Psoas muscle (tissue), 8 donors: Measurements from ENCODE around the gene PPFIBP2. TPM values are rescaled to one million over a fixed set of nuclear protein-coding genes. Genes with fewer than 3 reads are reported as not detected.

ENCODE experiments used
- ATAC-seq, 4 donors: fragments of 200-7000 bp; cut with Tn5 transposase; one replicate each; pipeline ENCODE4 v1.9.1; 2020; ENCODE audit warnings: moderate library complexity in 3 of 4, mild to moderate bottlenecking in 2 of 4
- DNase-seq, 2 donors: peaks; one replicate each; pipeline ENCODE4 v3.0.0-alpha.2; 2020
- H3K27ac ChIP-seq: fragments of 200-600 bp; one replicate; pipeline ENCODE4 v1.8.0; 2022
- H3K27me3 ChIP-seq, 3 donors: fragments of 200-600 bp in 1 of 3; one replicate each; pipeline versions ENCODE4 v1.6.1 to v1.8.0; 2013 to 2022; ENCODE audit warnings: low read length in 2 of 3, mild to moderate bottlenecking in 2 of 3, moderate library complexity in 1 of 3; ENCODE audit not compliant: insufficient read depth in 3 of 3
- H3K36me3 ChIP-seq, 2 donors: fragments of 200-600 bp in 1 of 2; one replicate each; pipeline versions ENCODE4 v1.6.1 to v1.8.0; 2013 to 2022; ENCODE audit warnings: low read depth in 1 of 2, mild to moderate bottlenecking in 1 of 2, moderate library complexity in 1 of 2; ENCODE audit not compliant: insufficient read depth in 1 of 2
- H3K4me1 ChIP-seq: fragments of 200-600 bp; one replicate; pipeline ENCODE4 v1.8.0; 2022
- H3K4me3 ChIP-seq: fragments of 200-600 bp; one replicate; pipeline ENCODE4 v1.8.0; 2022; ENCODE audit warnings: mild to moderate bottlenecking
- H3K9me3 ChIP-seq: fragments of 200-600 bp; one replicate; pipeline ENCODE4 v1.8.0; 2022
- WGBS, 3 donors: extraction: QIAGEN DNeasy Blood & Tissue Kit; methylation state at CpG; one replicate each; pipeline versions ENCODE4 v1.1.6 to v1.1.7; 2013; 5-methylcytosine and 5-hydroxymethylcytosine counted together
- intact Hi-C, 2 donors: fragments of 100-400 bp; cut with DNase I; formaldehyde crosslinking; loops; one replicate each; pipeline versions ENCODE4 v1.11.0 to v1.14.2; 2022
- polyA plus RNA-seq, 3 donors: library from polyadenylated mRNA; stranded (reverse); fragments of 200-250 nt; gene quantifications; one replicate each; pipeline ENCODE4 v1.2.3, GENCODE V29; 2013
- total RNA-seq, 4 donors: library from RNA; stranded (reverse); fragmentation: NEBNext Ultra II Directional in 2 of 4; extraction: Animal tissue kit (Norgen Biotek cat#: 25700) in 2 of 4; gene quantifications; one replicate each; pipeline versions ENCODE4 v1.2.1 to v1.2.4, GENCODE V29; 2021 to 2023
- TF ChIP-seq, protein P1 (sequence below): fragments of 200-600 bp; IDR thresholded peaks from one replicate; pipeline ENCODE4 v1.8.0; 2022; ENCODE audit warnings: antibody characterized with exemption
- donor health status: healthy with polysubstance abuse.
- donor health status: DM: no; HTN: no; CAD: no; lungs with moderate emphysema.
- donor health status: Bipolar disorder and iron deficiency.
- donor health status: healthy.
- donor health status: DM: yes; HTN: yes; CAD: no.
- donor health status: DM: no; HTN: no; CAD: no.
- donor health status: DM: no; HTN: no; CAD: no.
- donor health status: DM: yes; HTN: yes; CAD: no.

PPFIBP2 gene
- total and polyA plus RNA-seq, 7 donors: 7.4 to 54.8 (median 19.7) TPM

DNA sequence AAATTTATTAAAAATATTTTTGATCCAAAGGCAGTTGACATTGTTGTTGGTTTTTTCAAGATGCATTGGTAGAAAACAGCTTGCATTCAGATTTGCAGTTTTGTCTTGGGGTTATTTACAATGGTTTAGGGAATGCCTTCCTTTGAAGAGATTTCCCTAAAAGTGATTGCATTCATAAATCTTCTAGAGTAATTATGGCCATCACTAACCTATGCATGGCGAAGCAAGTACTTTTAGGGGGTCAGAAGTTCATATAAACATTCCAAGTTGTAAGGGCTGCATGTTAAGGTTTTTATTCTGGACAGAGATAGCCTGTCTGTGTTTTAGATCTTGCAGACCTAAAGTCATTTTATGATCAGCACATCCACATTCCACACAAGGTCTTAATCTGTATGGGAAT is 53.5 kb downstream of the PPFIBP2 start:
- Histone ChIP-seq H3K4me1 (peaks cover 14% of the 10 kb centered on the region), H3K9me3 (no peaks in the 10 kb centered on the region), H3K27ac (no peak overlapping the region), H3K36me3 (peaks cover 4 to 22% of the 10 kb centered on the region in 2 donors), H3K4me3 (no peak overlapping the region), H3K27me3 (no peaks in the 10 kb centered on the region)
- no peak for DNase-seq
- ATAC-seq: no peak
- TF ChIP-seq, protein P1, sequence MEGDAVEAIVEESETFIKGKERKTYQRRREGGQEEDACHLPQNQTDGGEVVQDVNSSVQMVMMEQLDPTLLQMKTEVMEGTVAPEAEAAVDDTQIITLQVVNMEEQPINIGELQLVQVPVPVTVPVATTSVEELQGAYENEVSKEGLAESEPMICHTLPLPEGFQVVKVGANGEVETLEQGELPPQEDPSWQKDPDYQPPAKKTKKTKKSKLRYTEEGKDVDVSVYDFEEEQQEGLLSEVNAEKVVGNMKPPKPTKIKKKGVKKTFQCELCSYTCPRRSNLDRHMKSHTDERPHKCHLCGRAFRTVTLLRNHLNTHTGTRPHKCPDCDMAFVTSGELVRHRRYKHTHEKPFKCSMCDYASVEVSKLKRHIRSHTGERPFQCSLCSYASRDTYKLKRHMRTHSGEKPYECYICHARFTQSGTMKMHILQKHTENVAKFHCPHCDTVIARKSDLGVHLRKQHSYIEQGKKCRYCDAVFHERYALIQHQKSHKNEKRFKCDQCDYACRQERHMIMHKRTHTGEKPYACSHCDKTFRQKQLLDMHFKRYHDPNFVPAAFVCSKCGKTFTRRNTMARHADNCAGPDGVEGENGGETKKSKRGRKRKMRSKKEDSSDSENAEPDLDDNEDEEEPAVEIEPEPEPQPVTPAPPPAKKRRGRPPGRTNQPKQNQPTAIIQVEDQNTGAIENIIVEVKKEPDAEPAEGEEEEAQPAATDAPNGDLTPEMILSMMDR: no peak
- WGBS, 3 donors: 72 to 94% (median 92%) methylated on average over 1 of the region's 1 CpG
- intact Hi-C loops: loop anchor here in 1 of 2 donors (5.0 kb wide), 1 partner anchor 100 kb away; no protein-coding TSS in a partner anchor

DNA sequence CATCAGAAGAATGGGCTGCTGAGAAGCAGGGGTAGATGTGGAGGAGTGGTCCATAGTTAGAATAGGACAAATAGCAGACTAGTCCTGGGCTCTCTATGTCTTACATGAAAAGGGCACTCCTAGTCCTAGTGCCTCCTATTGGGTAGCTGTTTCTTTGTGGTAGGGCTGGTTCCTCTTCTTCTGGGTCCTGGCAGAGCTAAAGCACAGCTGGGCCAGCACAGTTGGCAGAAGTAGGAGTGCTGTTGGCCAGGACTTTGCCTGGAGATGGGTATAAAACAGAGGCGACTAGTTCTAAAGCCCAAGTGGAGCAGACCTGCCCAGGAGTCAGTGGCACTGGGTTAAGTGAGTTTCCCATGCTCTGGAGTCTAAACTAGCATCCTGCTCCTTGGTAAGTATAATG is 55.2 kb downstream of the PPFIBP2 start:
- Histone ChIP-seq H3K27ac (peak overlapping the region; percentile 9), H3K4me1 (peaks cover 21% of the 10 kb centered on the region), H3K27me3 (no peaks in the 10 kb centered on the region), H3K36me3 (peaks cover 4 to 22% of the 10 kb centered on the region in 2 donors), H3K9me3 (no peaks in the 10 kb centered on the region), H3K4me3 (no peak overlapping the region)
- TF ChIP-seq, protein P1: no peak
- intact Hi-C loops: loop anchor here in 1 of 2 donors (5.0 kb wide), 1 partner anchor 98 kb away; no protein-coding TSS in a partner anchor
- DNase-seq (no peak), ATAC-seq (no peak)
- WGBS, 3 donors: 19 to 45% (median 28%) methylated on average over 1 of the region's 1 CpG

DNA sequence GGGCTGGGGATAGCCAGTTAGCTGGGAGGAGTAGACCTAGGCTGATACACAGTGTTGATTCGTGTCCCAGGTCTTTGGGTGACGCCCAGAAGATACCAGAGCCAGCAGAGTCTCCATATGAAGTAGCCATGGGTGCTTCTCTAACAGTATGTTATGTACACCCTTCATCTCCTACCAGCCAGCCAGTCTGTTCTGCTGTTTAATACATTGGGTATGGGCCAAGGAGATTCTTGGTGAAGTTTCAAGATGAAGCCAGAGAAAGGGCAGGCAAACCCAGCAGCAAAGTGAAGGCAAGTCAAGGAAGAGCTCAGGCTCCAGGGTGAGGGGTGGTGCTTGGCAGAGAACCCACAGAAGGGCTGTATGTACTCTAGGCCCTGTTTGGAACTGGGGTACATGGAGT is 56.4 kb downstream of the PPFIBP2 start:
- no peak overlapping the region for H3K27ac ChIP-seq
- 32 to 55% (median 35%) methylated on average over 2 of the region's 2 CpGs for WGBS, 3 donors

DNA sequence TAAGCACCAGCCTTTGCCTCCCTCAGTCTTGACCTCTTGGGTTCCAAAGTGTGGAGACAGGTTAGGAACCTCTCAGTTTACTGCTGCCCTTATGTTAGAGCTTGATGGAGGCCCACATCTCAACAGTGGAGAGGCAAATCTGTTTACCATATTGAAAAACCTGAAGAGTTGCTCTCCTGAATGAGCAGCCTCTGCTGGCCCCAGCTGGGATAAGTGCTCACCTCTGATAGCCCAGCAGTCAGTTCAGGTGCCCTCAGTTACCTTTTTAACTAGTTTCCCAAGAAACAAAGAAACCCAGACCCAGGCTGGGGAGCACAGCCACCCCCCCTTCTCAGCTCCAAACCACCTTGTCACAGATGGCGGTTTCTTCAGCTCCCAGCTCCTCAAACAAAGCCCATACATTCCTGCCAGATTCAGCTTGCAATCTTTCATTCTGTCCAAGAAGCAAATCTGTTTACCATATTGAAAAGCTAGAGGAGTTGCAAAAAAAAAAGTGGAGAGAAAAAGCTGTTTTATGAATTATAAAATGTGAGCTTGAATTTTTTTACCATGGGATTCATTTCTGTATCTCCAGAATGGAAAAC is 57.2 kb downstream of the PPFIBP2 start:
- intact Hi-C loops: loop anchor here (2.0 to 10.0 kb wide), 3 partner anchors 41 to 414 kb away; partner anchors contain the start of gene EIF3F (in 1 of the 2)
- H3K9me3 ChIP-seq: no peaks in the 10 kb centered on the region
- 93 to 100% (median 96%) methylated on average over 1 of the region's 1 CpG for WGBS, 3 donors
- H3K27ac ChIP-seq: no peak overlapping the region
- peaks cover 32% of the 10 kb centered on the region for H3K4me1 ChIP-seq
- H3K4me3 ChIP-seq: no peak overlapping the region
- no peak for DNase-seq
- TF ChIP-seq, protein P1: no peak
- H3K27me3 ChIP-seq: no peaks in the 10 kb centered on the region
- H3K36me3 ChIP-seq: peaks cover 4 to 15% of the 10 kb centered on the region in 2 donors
- ATAC-seq: no peak

More for the DNA sequence above, 56.4 kb downstream of the PPFIBP2 start:
- Histone ChIP-seq H3K4me3 (no peak overlapping the region), H3K9me3 (no peaks in the 10 kb centered on the region), H3K4me1 (peaks cover 26% of the 10 kb centered on the region), H3K27me3 (no peaks in the 10 kb centered on the region), H3K36me3 (peaks cover 4 to 21% of the 10 kb centered on the region in 2 donors)
- ATAC-seq (peak in 2 of 4 donors; percentile 14 to 24), DNase-seq (no peak)
- TF ChIP-seq, protein P1: no peak
- intact Hi-C loops: loop anchor here (2.0 to 10.0 kb wide), 3 partner anchors 42 to 415 kb away; partner anchors contain the start of gene EIF3F (in 1 of the 2)
